Fibroblast of mammary gland (primary cell): ENCODE measurements around the gene RPS21.

Experiments
- DNase-seq: peaks from one replicate; pipeline ENCODE4 v3.0.0-alpha.2; 2010; ENCODE audit warnings: low read depth
- H3K4me3 ChIP-seq: 2 replicates; pipeline ENCODE4 v1.5.1; 2011; ENCODE audit warnings: low read depth, mild to moderate bottlenecking, low read length, moderate library complexity; ENCODE audit not compliant: control insufficient read depth
- TF ChIP-seq, protein P1 (sequence below): conservative IDR thresholded peaks from 2 replicates; pipeline ENCODE4 v1.5.1; 2011; ENCODE audit warnings: low read depth, low read length, inconsistent platforms; ENCODE audit not compliant: control insufficient read depth, insufficient read depth

RPS21 gene

DNA sequence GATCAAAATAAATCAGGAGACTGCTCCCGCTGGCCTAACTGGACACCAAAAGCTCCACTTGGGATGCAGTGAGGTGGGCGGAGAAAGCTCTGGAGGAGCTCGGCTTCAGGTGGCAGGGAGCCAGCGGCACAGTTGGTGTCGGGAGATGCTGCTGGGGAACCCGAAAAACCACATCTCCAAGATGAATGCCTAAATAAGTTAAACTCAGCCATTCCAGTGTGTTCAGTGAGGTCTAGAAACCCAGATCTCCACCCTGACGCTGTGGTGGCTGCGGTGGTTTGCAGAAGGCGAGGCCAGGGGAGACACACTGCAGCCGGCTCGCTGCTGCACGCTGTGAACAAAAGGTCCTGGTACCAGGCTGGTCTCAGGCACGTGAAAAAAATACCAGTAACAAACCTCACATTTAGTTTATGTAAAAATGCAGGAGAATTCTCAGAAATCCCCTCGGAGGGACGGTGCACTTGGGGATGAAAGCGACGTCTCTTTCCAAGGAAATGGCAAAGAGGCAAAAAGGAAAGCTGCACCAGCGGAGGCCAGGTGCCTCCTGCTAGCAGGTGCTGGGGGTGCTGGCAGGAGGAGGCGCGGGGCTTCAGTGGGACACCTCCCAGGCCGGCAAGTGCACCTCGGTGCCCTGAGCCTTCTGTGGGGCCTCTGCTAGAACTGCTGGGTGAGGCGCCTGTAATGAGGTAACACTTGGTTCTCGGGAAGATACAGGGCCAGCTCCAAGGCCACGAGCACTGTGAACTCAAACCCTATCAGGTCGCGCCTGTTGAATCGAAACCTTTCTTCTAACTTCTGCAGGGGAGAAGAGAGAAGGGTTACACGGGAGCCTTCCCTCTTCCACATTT lies 3.6 kb downstream of the RPS21 start:
- no peak overlapping the region for H3K4me3 ChIP-seq
- DNase-seq, result no peak
- TF ChIP-seq, protein P1, sequence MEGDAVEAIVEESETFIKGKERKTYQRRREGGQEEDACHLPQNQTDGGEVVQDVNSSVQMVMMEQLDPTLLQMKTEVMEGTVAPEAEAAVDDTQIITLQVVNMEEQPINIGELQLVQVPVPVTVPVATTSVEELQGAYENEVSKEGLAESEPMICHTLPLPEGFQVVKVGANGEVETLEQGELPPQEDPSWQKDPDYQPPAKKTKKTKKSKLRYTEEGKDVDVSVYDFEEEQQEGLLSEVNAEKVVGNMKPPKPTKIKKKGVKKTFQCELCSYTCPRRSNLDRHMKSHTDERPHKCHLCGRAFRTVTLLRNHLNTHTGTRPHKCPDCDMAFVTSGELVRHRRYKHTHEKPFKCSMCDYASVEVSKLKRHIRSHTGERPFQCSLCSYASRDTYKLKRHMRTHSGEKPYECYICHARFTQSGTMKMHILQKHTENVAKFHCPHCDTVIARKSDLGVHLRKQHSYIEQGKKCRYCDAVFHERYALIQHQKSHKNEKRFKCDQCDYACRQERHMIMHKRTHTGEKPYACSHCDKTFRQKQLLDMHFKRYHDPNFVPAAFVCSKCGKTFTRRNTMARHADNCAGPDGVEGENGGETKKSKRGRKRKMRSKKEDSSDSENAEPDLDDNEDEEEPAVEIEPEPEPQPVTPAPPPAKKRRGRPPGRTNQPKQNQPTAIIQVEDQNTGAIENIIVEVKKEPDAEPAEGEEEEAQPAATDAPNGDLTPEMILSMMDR, result no peak

DNA sequence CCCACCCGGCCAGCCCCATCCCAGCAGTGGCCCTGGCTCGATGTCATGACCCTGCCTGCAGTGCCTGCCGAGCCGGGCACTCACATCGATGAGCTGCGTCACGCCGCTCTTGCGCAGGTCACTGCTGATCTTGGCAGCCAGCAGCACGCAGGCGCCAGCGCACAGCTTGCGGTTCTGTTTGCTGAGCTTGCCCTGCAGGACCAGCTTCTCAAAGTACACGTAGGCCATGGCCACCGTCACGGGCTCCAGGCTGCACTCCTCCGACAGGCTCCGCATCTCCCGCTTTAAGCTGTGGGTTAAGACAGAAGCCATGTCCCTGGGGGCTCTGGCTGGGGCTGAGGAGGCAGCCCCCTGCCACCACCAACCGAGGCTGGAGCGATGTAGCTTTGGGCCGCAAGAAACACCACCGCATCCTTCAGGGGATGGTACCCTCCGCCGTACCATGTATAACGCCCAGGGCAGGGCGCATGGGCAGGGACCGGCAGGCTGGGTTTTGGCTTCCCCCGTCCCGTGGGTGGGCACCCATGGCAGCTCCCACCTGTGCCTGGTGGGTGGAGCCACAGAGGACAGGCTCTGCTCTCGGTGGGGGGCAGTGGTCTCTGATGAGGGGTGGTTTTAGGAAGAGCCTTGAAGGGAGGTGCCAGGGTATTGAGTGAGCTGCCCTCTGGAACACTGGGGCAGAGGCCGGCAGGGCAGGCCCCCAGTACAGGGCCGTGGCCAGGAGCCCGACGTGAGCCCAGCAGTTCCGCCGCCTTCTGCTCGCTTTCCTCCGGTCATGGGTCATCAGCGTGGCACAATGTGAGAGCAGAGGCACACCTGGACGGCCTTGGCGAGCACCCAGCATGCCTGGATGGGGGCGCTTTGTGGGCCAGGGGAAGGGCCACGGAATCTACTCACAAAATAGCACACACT lies 4.5 kb downstream of the RPS21 start:
- TF ChIP-seq, protein P1, result no peak
- H3K4me3 ChIP-seq, result no peak overlapping the region
- no peak for DNase-seq

DNA sequence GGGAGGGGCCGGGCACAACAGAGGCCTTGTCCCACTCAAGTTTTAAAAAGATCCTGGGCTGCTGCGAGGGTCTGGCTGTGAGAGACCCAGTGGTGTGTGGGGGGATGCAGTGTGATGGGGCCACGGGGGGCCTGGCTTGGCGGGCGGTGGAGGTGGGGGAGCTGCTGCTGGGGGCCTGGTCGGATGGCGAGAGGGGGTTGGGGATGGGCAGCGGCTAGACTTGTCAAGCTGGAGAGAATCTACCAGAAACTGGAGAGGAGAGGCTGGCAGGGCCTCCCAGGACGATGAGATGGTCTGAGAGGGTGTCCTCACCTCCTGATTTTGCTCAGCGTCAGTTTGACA lies 5.1 kb downstream of the RPS21 start:
- no peak for DNase-seq
- no peak overlapping the region for H3K4me3 ChIP-seq
- TF ChIP-seq, protein P1, result no peak

DNA sequence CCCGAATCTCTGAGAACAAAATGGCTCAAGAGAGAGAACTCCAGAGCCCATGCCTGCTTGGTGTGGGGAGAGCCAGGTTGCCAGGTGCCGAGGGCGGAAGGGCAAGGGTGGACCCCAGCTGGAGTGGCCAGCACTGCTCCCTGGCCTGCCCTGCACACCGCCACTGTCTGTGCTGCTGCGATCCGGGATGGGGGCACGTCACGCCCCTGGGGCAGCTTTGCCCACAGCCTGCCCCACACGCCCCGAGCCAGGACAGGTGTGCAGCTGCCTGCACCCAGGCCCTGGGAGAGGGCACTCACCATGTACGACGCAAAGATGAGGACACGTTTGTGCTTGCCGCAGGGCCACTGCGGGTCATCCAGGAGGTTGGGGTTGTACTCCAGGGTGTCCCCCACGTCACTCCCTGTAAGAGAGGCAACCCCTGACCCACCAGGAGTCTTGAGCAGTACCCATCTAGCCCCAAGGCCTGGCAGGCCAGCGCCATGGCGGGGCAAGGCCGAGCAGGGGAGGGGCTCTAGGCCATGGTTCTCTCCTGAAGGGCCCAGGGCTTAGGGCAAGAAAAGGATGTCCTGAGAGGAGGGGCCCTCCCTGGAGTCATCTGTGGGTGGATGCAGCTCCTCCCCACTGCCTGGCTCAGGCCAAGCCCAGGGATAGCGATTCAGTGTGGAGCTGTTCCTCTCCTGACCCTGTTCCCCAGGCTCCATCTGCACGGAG lies 5.9 kb downstream of the RPS21 start:
- DNase-seq, result no peak
- no peak overlapping the region for H3K4me3 ChIP-seq
- TF ChIP-seq, protein P1, result no peak

DNA sequence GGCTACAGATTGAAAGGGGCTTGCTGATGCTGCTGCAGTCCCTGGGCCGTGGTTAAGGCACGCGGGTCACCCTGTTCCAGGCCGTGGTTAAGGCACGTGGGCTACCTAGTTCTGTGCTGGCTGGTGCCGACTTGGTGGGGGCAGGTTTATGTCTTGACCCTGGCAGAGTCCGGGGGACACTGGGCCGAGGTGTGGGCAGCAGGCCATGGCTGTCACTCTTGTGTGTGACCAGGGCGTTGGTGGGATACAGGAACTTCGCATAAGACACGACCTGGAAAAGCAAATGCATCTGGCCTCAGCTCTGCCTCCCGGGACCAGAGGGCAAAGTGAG lies 6.4 kb downstream of the RPS21 start:
- no peak overlapping the region for H3K4me3 ChIP-seq
- TF ChIP-seq, protein P1, result no peak
- no peak for DNase-seq

GRCh38 chr20:62393830-62394229 lies 6.9 kb downstream of the RPS21 start:
- TF ChIP-seq, protein P1, result no peak
- H3K4me3 ChIP-seq, result no peak overlapping the region
- no peak for DNase-seq
